Left kidney (tissue), 2 donors: Measurements from ENCODE around the gene SFXN4. TPM values are rescaled to one million over a fixed set of nuclear protein-coding genes. Genes with fewer than 3 reads are reported as not detected.
"Not testable (repeated sequence)": the region's sequence is repeated elsewhere in the genome, so short reads cannot be mapped to it uniquely, and the experiment has no call there.

Source experiments
- DNase-seq: peaks from one replicate; pipeline ENCODE4 v3.0.0-alpha.2; 2013
- polyA plus RNA-seq: library from polyadenylated mRNA; unstranded; fragments of 120-200 nt; gene quantifications from one replicate; pipeline ENCODE4 v1.2.1, GENCODE V29; 2013; ENCODE audit not compliant: insufficient read length

SFXN4 gene
- polyA plus RNA-seq, 1 donor = 32.2 TPM

- no peak for DNase-seq
Measured at GRCh38 chr10:119149157-119149556, 16.4 kb downstream of the SFXN4 start.

GRCh38 chr10:119143657-119144056 is 21.9 kb downstream of the SFXN4 start:
- DNase-seq = no peak

GRCh38 chr10:119140603-119141245 is 24.8 kb downstream of the SFXN4 start:
- DNase-seq = no peak

- DNase-seq = no peak
Measured at GRCh38 chr10:119139464-119140067, 25.9 kb downstream of the SFXN4 start.

- DNase-seq = no peak
Measured at GRCh38 chr10:119138346-119139306, 26.9 kb downstream of the SFXN4 start.

GRCh38 chr10:119137878-119138277 is 27.6 kb downstream of the SFXN4 start:
- DNase-seq = not testable (repeated sequence)

- no peak for DNase-seq
Measured at GRCh38 chr10:119136084-119136483, 29.4 kb downstream of the SFXN4 start.

- no peak for DNase-seq
Measured at GRCh38 chr10:119135513-119135881, 30.0 kb downstream of the SFXN4 start.

- no peak for DNase-seq
Measured at GRCh38 chr10:119133949-119134348, 31.6 kb downstream of the SFXN4 start.

GRCh38 chr10:119132521-119133345 is 32.8 kb downstream of the SFXN4 start:
- no peak for DNase-seq

GRCh38 chr10:119131512-119132240 is 33.8 kb downstream of the SFXN4 start:
- DNase-seq = no peak

- no peak for DNase-seq
Measured at GRCh38 chr10:119129721-119130120, 35.8 kb downstream of the SFXN4 start.

- DNase-seq = no peak
Measured at GRCh38 chr10:119125942-119126341, 39.6 kb downstream of the SFXN4 start.

- DNase-seq = no peak
Measured at GRCh38 chr10:119120875-119121274, 44.6 kb downstream of the SFXN4 start.

- no peak for DNase-seq
Measured at GRCh38 chr10:119120413-119120867, 45.1 kb downstream of the SFXN4 start.

GRCh38 chr10:119119400-119119799 is 46.1 kb downstream of the SFXN4 start:
- DNase-seq = no peak

- DNase-seq = no peak
Measured at GRCh38 chr10:119118231-119118630, 47.3 kb downstream of the SFXN4 start.

GRCh38 chr10:119116326-119116951 is 49.1 kb downstream of the SFXN4 start:
- no peak for DNase-seq

- DNase-seq = no peak
Measured at GRCh38 chr10:119115926-119116325, 49.6 kb downstream of the SFXN4 start.
